Measurements from ENCODE around the gene CELSR2. TPM values are rescaled to one million over a fixed set of nuclear protein-coding genes. Genes with fewer than 3 reads are reported as not detected.

Gene CELSR2
- total RNA-seq, 1 experiment from 2014 or later = 30.2 TPM

DNA sequence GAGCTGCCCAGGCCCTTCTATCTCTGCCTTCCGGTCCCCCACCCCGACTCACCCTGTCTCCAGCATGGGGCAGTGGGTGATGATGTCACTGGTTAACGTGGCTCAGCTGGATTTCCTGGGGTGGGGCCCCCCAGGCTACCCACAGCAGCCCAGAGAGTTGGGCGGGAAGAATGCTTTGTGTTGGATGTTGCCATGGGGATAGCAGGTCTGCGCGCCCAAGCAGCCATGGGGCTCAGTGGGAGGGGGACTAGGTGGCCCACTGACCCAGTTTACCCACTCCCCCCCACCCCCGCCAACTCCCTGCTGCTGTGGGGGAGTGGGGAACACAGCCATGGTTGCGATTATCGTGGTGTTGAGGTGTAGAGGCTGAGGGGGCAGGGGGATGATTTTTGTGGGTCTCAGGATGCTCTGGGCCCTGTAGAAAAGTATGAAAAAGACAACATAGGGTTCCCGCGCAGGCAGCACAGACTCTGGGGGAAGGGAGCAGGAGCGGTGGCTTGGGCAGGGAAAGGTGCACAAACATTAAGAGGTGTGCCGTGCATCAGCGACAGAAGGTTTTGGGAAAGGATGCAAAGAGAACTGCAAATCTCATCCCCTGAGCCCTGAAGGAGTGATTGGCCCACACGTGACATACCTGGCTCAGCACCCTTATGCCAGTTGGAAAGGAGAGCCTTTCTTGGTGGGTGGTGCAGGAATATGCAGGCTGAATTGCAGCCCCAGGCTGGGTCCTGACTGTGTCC, 8.5 kb downstream of the CELSR2 start:
- intact Hi-C loops (cut with micrococcal nuclease; ENCODE audit: unreplicated experiment) = no loop called here
- Histone ChIP-seq H3K4me3 (ENCODE audit: low read depth, low read length, poor library complexity, severe bottlenecking) (no peak overlapping the region), H3K4me1 (ENCODE audit: insufficient read depth, low read length, poor library complexity, severe bottlenecking) (peaks cover 20% of the 10 kb centered on the region), H3K27ac (ENCODE audit: low read depth, low read length, poor library complexity, severe bottlenecking) (no peak overlapping the region), H3K27me3 (replicated peaks; ENCODE audit: insufficient read depth, low read depth, low read length, poor library complexity) (no peaks in the 10 kb centered on the region), H3K36me3 (ENCODE audit: insufficient read depth, low read length, poor library complexity, severe bottlenecking) (peaks cover 7% of the 10 kb centered on the region), H3K9me3 (ENCODE audit: low read depth, low read length, poor library complexity, severe bottlenecking) (no peaks in the 10 kb centered on the region)
- DNase-seq (ENCODE audit: low spot score) = no peak
- ChIA-PET CTCF (interaction anchor here (0.6 kb wide), 1 partner anchor 56 kb away, joined by 3 read pairs; no protein-coding TSS in a partner anchor), POLR2A (ENCODE audit: low non-redundant PET) (no interaction called here)
- no TSS peak for BruUV-seq (replicated peaks)
- TF ChIP-seq, protein P1, sequence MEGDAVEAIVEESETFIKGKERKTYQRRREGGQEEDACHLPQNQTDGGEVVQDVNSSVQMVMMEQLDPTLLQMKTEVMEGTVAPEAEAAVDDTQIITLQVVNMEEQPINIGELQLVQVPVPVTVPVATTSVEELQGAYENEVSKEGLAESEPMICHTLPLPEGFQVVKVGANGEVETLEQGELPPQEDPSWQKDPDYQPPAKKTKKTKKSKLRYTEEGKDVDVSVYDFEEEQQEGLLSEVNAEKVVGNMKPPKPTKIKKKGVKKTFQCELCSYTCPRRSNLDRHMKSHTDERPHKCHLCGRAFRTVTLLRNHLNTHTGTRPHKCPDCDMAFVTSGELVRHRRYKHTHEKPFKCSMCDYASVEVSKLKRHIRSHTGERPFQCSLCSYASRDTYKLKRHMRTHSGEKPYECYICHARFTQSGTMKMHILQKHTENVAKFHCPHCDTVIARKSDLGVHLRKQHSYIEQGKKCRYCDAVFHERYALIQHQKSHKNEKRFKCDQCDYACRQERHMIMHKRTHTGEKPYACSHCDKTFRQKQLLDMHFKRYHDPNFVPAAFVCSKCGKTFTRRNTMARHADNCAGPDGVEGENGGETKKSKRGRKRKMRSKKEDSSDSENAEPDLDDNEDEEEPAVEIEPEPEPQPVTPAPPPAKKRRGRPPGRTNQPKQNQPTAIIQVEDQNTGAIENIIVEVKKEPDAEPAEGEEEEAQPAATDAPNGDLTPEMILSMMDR (conservative IDR thresholded peaks at IDR 0.05; ENCODE audit: low read depth, low read length) = no peak
- no peak for TF ChIP-seq EZH2 (IDR thresholded peaks at IDR 0.05; ENCODE audit: borderline replicate concordance, low read depth, low read length, poor library complexity, severe bottlenecking)

DNA sequence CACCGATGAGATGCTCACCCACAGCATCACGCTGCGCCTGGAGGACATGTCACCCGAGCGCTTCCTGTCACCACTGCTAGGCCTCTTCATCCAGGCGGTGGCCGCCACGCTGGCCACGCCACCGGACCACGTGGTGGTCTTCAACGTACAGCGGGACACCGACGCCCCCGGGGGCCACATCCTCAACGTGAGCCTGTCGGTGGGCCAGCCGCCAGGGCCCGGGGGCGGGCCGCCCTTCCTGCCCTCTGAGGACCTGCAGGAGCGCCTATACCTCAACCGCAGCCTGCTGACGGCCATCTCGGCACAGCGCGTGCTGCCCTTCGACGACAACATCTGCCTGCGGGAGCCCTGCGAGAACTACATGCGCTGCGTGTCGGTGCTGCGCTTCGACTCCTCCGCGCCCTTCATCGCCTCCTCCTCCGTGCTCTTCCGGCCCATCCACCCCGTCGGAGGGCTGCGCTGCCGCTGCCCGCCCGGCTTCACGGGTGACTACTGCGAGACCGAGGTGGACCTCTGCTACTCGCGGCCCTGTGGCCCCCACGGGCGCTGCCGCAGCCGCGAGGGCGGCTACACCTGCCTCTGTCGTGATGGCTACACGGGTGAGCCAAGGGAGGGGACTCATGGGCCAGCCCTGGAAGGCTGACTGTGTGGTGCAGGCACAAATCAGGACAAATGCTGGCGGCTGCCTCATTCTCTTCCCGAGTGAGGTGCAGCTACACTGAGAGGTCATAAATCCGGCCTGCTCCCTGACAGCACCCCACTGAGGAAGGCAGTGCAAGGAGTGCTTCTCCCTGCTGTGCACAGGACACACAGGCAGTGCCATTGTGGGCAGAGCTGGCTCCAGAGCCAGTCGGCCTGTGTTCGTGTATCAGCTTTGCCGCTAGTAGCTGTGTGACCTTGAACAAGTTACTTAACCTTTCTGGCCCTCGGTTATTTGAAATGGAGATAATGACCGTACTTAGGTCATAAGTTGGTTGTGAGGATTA, 9.4 kb downstream of the CELSR2 start:
- no TSS peak for BruUV-seq (replicated peaks)
- no peaks in the 10 kb centered on the region for H3K27me3 ChIP-seq (replicated peaks; ENCODE audit: insufficient read depth, low read depth, low read length, poor library complexity)
- H3K4me3 ChIP-seq (ENCODE audit: low read depth, low read length, poor library complexity, severe bottlenecking) = no peak overlapping the region
- peaks cover 11% of the 10 kb centered on the region for H3K4me1 ChIP-seq (ENCODE audit: insufficient read depth, low read length, poor library complexity, severe bottlenecking)
- ChIA-PET CTCF (no interaction called here), POLR2A (ENCODE audit: low non-redundant PET) (no interaction called here)
- no peak overlapping the region for H3K27ac ChIP-seq (ENCODE audit: low read depth, low read length, poor library complexity, severe bottlenecking)
- no peak for DNase-seq (ENCODE audit: low spot score)
- no peaks in the 10 kb centered on the region for H3K9me3 ChIP-seq (ENCODE audit: low read depth, low read length, poor library complexity, severe bottlenecking)
- peaks cover 11% of the 10 kb centered on the region for H3K36me3 ChIP-seq (ENCODE audit: insufficient read depth, low read length, poor library complexity, severe bottlenecking)
- no peak for TF ChIP-seq EZH2 (IDR thresholded peaks at IDR 0.05; ENCODE audit: borderline replicate concordance, low read depth, low read length, poor library complexity, severe bottlenecking)
- TF ChIP-seq, protein P1 (conservative IDR thresholded peaks at IDR 0.05; ENCODE audit: low read depth, low read length) = no peak
- intact Hi-C loops (cut with micrococcal nuclease; ENCODE audit: unreplicated experiment) = no loop called here

DNA sequence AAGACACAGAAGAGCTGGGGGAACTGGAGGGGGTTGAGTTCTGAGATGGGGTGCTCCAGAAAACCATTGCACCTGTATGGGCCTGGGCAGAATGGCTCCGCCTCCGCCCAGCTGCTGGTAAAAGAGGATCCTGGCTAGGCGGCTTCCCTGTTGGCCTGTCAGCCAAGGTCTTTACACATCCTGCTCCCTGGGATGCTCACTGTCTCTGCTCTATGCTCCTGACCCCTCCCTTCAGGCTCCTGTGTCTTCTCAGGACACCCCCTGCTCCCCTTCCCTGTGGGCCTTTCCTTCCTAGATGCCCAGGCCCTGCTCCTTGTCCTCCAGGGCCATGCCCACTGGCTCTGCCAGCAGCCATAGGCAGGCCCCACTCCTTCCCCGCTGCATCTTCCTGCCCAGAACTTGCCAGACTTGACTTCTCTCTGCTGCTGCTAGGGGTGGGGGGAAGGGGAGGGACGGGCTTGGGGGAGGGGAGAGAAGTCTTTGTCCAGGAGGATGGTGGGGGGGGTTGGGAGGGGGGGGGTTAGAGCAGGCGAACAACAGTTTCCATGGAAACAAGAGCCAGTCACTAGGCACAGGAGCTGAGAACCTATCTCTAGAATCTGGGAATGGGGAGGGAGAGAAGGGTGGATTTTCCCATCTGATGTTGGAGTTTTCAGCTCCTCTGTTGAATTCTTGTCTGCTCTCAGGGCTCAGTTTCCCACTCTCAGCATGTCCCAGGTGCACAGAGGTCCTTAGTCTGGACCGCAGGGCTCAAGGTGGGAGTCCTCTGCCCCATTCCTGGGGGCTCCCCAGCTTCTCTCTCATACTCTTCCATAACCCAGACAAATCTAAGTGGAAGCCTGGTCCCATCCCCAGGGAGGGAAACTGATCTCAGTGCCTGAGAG, 10.6 kb downstream of the CELSR2 start:
- ChIA-PET POLR2A (ENCODE audit: low non-redundant PET) (no interaction called here), CTCF (no interaction called here)
- no peaks in the 10 kb centered on the region for H3K4me1 ChIP-seq (ENCODE audit: insufficient read depth, low read length, poor library complexity, severe bottlenecking)
- H3K27ac ChIP-seq (ENCODE audit: low read depth, low read length, poor library complexity, severe bottlenecking) = no peak overlapping the region
- TF ChIP-seq EZH2 (IDR thresholded peaks at IDR 0.05; ENCODE audit: borderline replicate concordance, low read depth, low read length, poor library complexity, severe bottlenecking) = no peak
- TF ChIP-seq, protein P1 (conservative IDR thresholded peaks at IDR 0.05; ENCODE audit: low read depth, low read length) = no peak
- intact Hi-C loops (cut with micrococcal nuclease; ENCODE audit: unreplicated experiment) = loop anchor here (5.0 kb wide), 2 partner anchors 58 to 272 kb away; no protein-coding TSS in a partner anchor
- no peaks in the 10 kb centered on the region for H3K27me3 ChIP-seq (replicated peaks; ENCODE audit: insufficient read depth, low read depth, low read length, poor library complexity)
- H3K4me3 ChIP-seq (ENCODE audit: low read depth, low read length, poor library complexity, severe bottlenecking) = no peak overlapping the region
- BruUV-seq (replicated peaks) = no TSS peak
- no peak for DNase-seq (ENCODE audit: low spot score)
- no peaks in the 10 kb centered on the region for H3K9me3 ChIP-seq (ENCODE audit: low read depth, low read length, poor library complexity, severe bottlenecking)
- peaks cover 17% of the 10 kb centered on the region for H3K36me3 ChIP-seq (ENCODE audit: insufficient read depth, low read length, poor library complexity, severe bottlenecking)
